HEK293 (cell line): ENCODE results near the gene SLC37A4.
"Not testable (repeated sequence)": the region's sequence is repeated elsewhere in the genome, so short reads cannot be mapped to it uniquely, and the experiment has no call there.

Experiments
- CTCF ChIA-PET: fragments of 350-600 bp; formaldehyde crosslinking; extraction: SDS; loops from one replicate; lab custom pipeline; 2021; ENCODE audit warnings: antibody characterized with exemption; lab: Yijun Ruan, JAX
- POLR2A ChIA-PET: fragments of 300-600 bp; formaldehyde crosslinking; extraction: SDS; loops from one replicate; lab custom pipeline; 2020; ENCODE audit warnings: antibody characterized with exemption, inconsistent platforms; lab: Yijun Ruan, JAX
- H3K27ac ChIP-seq: fragments of 200-500 bp; sonication (Bioruptor generic); 2 replicates; pipeline ENCODE4 v1.5.1; 2014; ENCODE audit warnings: low read depth, low read length, control low read depth, inconsistent platforms; ENCODE audit errors: extremely low read depth
- H3K36me3 ChIP-seq, 2 experiments: fragments of 200-500 bp in 1 of 2; sonication (Bioruptor generic) in 1 of 2; 1 replicate in 1 of 2; 2 replicates in 1 of 2; pipeline ENCODE4 v1.5.1; 2014 to 2017; ENCODE audit warnings: inconsistent platforms in 2 of 2, low read length in 2 of 2; ENCODE audit not compliant: control insufficient read depth in 2 of 2, insufficient read depth in 1 of 2
- H3K4me1 ChIP-seq: fragments of 200-500 bp; sonication (Bioruptor generic); 2 replicates; pipeline ENCODE4 v1.5.1; 2014; ENCODE audit warnings: mild to moderate bottlenecking, low read length, inconsistent platforms; ENCODE audit not compliant: control insufficient read depth, insufficient read depth
- H3K4me3 ChIP-seq: 2 replicates; pipeline ENCODE4 v1.5.1; 2011; ENCODE audit warnings: low read depth, mild to moderate bottlenecking, control low read depth, low read length, moderate library complexity
- H3K9me3 ChIP-seq: fragments of 200-500 bp; sonication (Bioruptor generic); 2 replicates; pipeline ENCODE4 v1.5.1; 2014; ENCODE audit warnings: low read depth, low read length, inconsistent platforms; ENCODE audit not compliant: control insufficient read depth, insufficient read depth
- ATF2 ChIP-seq: fragments of 450-650 bp; formaldehyde crosslinking; IDR thresholded peaks from 2 replicates; pipeline ENCODE4 v1.5.1; 2016; ENCODE audit warnings: missing biosample characterization, missing genetic modification characterization, low read depth
- GLI4 ChIP-seq: fragments of 450-650 bp; formaldehyde crosslinking; IDR thresholded peaks from 2 replicates; pipeline ENCODE4 v1.5.1; 2016; ENCODE audit warnings: missing biosample characterization, missing genetic modification characterization
- KLF9 ChIP-seq: fragments of 450-650 bp; formaldehyde crosslinking; IDR thresholded peaks from 2 replicates; pipeline ENCODE4 v1.5.1; 2016; ENCODE audit warnings: missing biosample characterization, missing genetic modification characterization, low read depth
- TRIM28 ChIP-seq: IDR thresholded peaks from 2 replicates; pipeline ENCODE4 v1.6.1; 2011; ENCODE audit warnings: low read length, control low read depth, borderline replicate concordance
- ZBTB21 ChIP-seq: fragments of 450-650 bp; formaldehyde crosslinking; IDR thresholded peaks from 2 replicates; pipeline ENCODE4 v1.5.1; 2017; ENCODE audit warnings: missing biosample characterization, missing genetic modification characterization
- ZFP69B ChIP-seq: fragments of 450-650 bp; formaldehyde crosslinking; IDR thresholded peaks from 2 replicates; pipeline ENCODE4 v1.5.1; 2016; ENCODE audit warnings: missing biosample characterization, missing genetic modification characterization
- ZNF133 ChIP-seq: fragments of 450-650 bp; formaldehyde crosslinking; IDR thresholded peaks from 2 replicates; pipeline ENCODE4 v1.5.1; 2016; ENCODE audit warnings: missing biosample characterization, missing genetic modification characterization
- ZNF155 ChIP-seq: fragments of 450-650 bp; formaldehyde crosslinking; IDR thresholded peaks from 2 replicates; pipeline ENCODE4 v1.5.1; 2016; ENCODE audit warnings: missing biosample characterization, missing genetic modification characterization
- ZNF214 ChIP-seq: fragments of 450-650 bp; formaldehyde crosslinking; IDR thresholded peaks from 2 replicates; pipeline ENCODE4 v1.5.1; 2017; ENCODE audit warnings: missing biosample characterization, mild to moderate bottlenecking, missing genetic modification characterization, borderline replicate concordance
- ZNF24 ChIP-seq: fragments of 450-650 bp; formaldehyde crosslinking; IDR thresholded peaks from 2 replicates; pipeline ENCODE4 v1.5.1; 2016; ENCODE audit warnings: missing biosample characterization, missing genetic modification characterization
- ZNF398 ChIP-seq: fragments of 450-650 bp; formaldehyde crosslinking; IDR thresholded peaks from 2 replicates; pipeline ENCODE4 v1.5.1; 2017; ENCODE audit warnings: missing biosample characterization, missing genetic modification characterization
- ZNF585B ChIP-seq: fragments of 450-650 bp; formaldehyde crosslinking; IDR thresholded peaks from 2 replicates; pipeline ENCODE4 v1.5.1; 2016; ENCODE audit warnings: missing biosample characterization, missing genetic modification characterization
- ZNF600 ChIP-seq: fragments of 450-650 bp; formaldehyde crosslinking; IDR thresholded peaks from 2 replicates; pipeline ENCODE4 v1.5.1; 2016; ENCODE audit warnings: missing biosample characterization, missing genetic modification characterization
- ZNF626 ChIP-seq: fragments of 450-650 bp; sonication (Bioruptor Pico); formaldehyde crosslinking; IDR thresholded peaks from 2 replicates; pipeline ENCODE4 v1.5.1; 2018; ENCODE audit warnings: missing biosample characterization, missing genetic modification characterization, inconsistent platforms
- ZNF645 ChIP-seq: fragments of 450-650 bp; formaldehyde crosslinking; IDR thresholded peaks from 2 replicates; pipeline ENCODE4; 2016; ENCODE audit warnings: missing biosample characterization, missing genetic modification characterization
- ZNF677 ChIP-seq: fragments of 450-650 bp; IDR thresholded peaks from 2 replicates; pipeline ENCODE4 v1.5.0; 2018; ENCODE audit warnings: missing biosample characterization, mild to moderate bottlenecking, missing genetic modification characterization, moderate library complexity
- ZNF76 ChIP-seq: fragments of 450-650 bp; formaldehyde crosslinking; IDR thresholded peaks from 2 replicates; pipeline ENCODE4; 2016; ENCODE audit warnings: low read depth, missing biosample characterization, missing genetic modification characterization, borderline replicate concordance
- ZNF837 ChIP-seq: fragments of 450-650 bp; formaldehyde crosslinking; IDR thresholded peaks from 2 replicates; pipeline ENCODE4 v1.5.1; 2016; ENCODE audit warnings: missing biosample characterization, missing genetic modification characterization

The SLC37A4 gene

DNA sequence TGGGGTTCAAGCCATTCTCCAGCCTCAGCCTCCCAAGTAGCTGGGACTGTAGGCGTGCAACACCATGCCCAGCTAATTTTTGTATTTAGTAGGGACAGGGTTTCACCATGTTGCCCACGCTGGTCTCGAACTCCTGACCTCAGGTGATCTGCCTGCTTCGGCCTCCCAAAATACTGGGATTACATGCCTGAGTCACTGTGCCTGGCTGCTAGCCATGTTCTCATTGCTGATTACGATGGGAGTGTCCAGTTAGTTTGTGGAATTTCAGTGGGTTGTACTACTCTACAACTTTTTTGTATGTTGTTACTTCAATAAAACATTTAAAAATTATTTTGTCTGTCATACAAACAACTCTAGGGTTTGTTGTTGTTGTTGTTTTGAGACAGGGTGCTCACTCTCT is 32.1 kb upstream of the SLC37A4 start:
- Histone ChIP-seq H3K4me1 (no peaks in the 10 kb centered on the region), H3K9me3 (no peaks in the 10 kb centered on the region), H3K36me3 (no peaks in the 10 kb centered on the region), H3K4me3 (no peak overlapping the region), H3K27ac (no peak overlapping the region)
- CTCF ChIA-PET, result interaction anchor here (0.7 kb wide), 1 partner anchor 88 kb away, joined by 3 read pairs; no protein-coding TSS in a partner anchor
- POLR2A ChIA-PET, result interaction anchor here (1.2 kb wide), 1 partner anchor 22 kb away, joined by 3 read pairs; the partner anchor contains the start of gene HMBS
- TF ChIP-seq ZNF645 (tag by site-specific recombination), result no peak
- no peak for TF ChIP-seq ZNF214 (tag by site-specific recombination)
- no peak for TF ChIP-seq ZNF398 (tag by site-specific recombination)
- TF ChIP-seq ZNF24 (tag by site-specific recombination), result no peak
- TF ChIP-seq TRIM28, result no peak
- TF ChIP-seq ATF2 (tag by site-specific recombination), result no peak
- TF ChIP-seq ZNF133 (tag by site-specific recombination), result no peak
- no peak for TF ChIP-seq ZNF600 (tag by site-specific recombination)
- no peak for TF ChIP-seq ZNF837 (tag by site-specific recombination)
- no peak for TF ChIP-seq ZNF677 (tag by site-specific recombination)
- TF ChIP-seq ZFP69B (tag by site-specific recombination), result no peak
- no peak for TF ChIP-seq ZNF626 (tag by site-specific recombination)
- TF ChIP-seq ZNF76 (tag by site-specific recombination), result no peak
- TF ChIP-seq ZBTB21, result no peak
- no peak for TF ChIP-seq ZNF155 (tag by site-specific recombination)
- no peak for TF ChIP-seq KLF9 (tag by site-specific recombination)

DNA sequence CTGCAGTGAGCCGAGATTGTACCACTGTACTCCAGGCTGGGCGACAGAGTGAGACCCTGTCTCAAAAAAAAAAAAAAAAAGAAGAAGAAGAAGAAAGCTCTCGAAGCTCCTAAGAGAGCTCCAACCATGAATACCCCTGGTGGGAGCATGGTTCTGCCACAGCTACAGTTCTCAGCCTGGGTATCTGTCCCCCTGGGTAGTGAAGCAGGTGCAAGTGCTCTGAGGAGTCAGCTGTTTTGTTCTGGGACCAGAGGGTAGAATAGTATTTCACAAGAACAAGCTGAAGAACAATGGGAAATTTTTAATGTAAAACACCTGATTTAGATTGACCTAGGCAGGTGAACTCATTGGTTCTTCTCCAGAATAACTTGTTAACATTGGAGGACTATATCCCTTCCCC is 30.6 kb upstream of the SLC37A4 start:
- TF ChIP-seq GLI4 (tag by site-specific recombination) (no peak), ZNF585B (no peak)
- Histone ChIP-seq H3K27ac (no peak overlapping the region), H3K4me3 (no peak overlapping the region), H3K36me3 (no peaks in the 10 kb centered on the region), H3K9me3 (no peaks in the 10 kb centered on the region), H3K4me1 (no peaks in the 10 kb centered on the region)
- POLR2A ChIA-PET, result no interaction called here
- CTCF ChIA-PET, result interaction anchor here (0.6 to 1.3 kb wide), 3 partner anchors 24 to 389 kb away, joined by 3 to 5 read pairs (median 3); no protein-coding TSS in a partner anchor

DNA sequence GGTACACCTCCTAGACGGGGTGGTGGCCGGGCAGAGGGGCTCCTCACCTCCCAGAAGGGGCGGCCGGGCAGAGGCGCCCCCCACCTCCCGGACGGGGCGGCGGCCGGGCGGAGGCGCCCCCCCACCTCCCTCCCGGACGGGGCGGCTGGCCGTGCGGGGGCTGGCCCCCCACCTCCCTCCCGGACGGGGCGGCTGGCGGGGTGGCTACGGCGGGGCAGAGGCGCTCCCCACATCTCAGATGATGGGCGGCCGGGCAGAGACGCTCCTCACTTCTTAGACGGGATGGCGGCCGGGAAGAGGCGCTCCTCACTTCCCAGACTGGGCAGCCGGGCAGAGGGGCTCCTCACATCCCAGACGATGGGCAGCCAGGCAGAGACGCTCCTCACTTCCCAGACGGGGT is 28.5 kb upstream of the SLC37A4 start:
- CTCF ChIA-PET, result not testable (repeated sequence)

More for the DNA sequence above, 28.5 kb upstream of the SLC37A4 start:
- H3K4me1 ChIP-seq, POLR2A ChIA-PET, H3K27ac ChIP-seq, H3K4me3 ChIP-seq, H3K9me3 ChIP-seq: not testable (repeated sequence)
- H3K36me3 ChIP-seq, result peaks cover 0 to 17% of the 10 kb centered on the region in 2 experiments; a peak in 1 of 3 replicates
